HG02610 (cell line): ENCODE measurements around the gene BAIAP3.
"Not testable (repeated sequence)": the region's sequence is repeated elsewhere in the genome, so short reads cannot be mapped to it uniquely, and the experiment has no call there.

ENCODE experiments used
- ATAC-seq: cut with Tn5 transposase; IDR thresholded peaks from one replicate; pipeline ENCODE4 v1.9.1; 2021; ENCODE audit warnings: mild to moderate bottlenecking, moderate library complexity; ENCODE audit not compliant: unreplicated experiment

Gene BAIAP3

GRCh38 chr16:1333149-1333812 lies at the start of gene BAIAP3:
TSS of gene BAIAP3 (plus strand) at chr16:1333645. CDS start at chr16:1338550, 4,905 bp downstream.
- ATAC-seq: no peak

DNA sequence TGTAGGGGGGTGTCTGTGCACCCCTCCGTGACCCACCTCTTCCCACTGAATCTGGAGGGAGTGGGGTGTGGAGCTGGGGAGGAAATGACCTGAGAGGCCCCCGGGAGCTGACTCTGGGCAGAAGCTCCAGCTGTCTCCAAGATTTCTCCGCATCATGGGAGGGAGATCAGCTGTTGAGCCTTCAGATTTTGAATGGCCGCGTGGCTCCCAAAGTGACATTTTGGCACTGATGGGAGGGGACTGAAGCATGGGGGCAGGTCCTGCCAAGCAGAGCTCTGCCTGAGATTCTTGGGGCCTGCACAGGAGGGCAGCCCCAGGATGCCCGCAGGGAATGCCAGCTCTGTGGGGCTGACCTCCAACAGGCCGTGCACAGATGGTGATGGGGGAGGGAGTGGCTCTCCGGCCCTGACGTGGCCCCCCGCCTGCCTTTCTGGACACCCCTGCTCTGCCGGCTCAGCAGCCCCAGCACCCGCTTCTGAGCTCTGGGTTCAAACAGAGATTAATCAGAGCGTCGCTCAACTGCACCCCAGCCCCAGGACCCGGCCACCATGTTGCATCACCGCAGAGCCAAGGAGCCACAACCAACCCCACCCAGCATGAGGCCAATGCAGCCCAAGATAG lies 49.3 kb upstream of the BAIAP3 start:
- ATAC-seq: no peak

- no peak for ATAC-seq
Observed at GRCh38 chr16:1285669-1286512, 47.6 kb upstream of the BAIAP3 start.

GRCh38 chr16:1286513-1287094 lies 46.8 kb upstream of the BAIAP3 start:
- no peak for ATAC-seq

DNA sequence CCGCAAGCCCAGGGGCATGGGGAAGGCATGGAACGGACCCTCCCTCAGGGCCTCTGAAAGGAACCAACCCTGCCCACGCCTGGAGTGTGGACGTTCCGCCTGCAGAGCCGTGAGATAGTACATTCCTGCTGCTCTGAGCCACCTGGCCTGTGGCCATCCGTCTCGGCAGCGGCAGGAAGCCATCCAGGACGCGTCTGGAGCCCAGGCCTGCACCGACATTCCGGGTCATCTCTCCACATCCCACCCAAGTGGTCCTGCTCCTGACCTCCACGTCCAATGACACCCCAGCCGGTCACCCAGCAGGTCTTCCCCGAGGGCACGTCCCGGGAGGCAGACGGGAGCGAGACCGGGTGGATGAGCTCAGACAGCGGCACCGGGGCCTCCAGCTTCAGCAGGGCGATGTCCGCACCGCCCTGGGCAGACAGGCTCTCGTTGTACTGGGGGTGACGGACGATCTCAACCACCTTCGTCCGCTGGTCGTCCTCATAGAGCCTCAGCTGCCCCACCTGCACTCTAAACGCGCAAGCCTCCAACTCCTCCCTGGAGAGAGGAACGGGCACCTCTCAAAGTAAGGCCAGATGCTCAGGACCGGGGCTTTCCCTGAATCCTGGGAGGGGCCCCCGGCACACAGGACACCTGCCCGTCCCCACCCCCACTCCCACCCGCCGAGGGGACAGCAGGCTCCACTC lies 45.3 kb upstream of the BAIAP3 start:
- ATAC-seq: no peak

GRCh38 chr16:1288813-1289476 lies 44.5 kb upstream of the BAIAP3 start:
- no peak for ATAC-seq

- ATAC-seq: no peak
Observed at GRCh38 chr16:1289477-1289866, 44.0 kb upstream of the BAIAP3 start.

DNA sequence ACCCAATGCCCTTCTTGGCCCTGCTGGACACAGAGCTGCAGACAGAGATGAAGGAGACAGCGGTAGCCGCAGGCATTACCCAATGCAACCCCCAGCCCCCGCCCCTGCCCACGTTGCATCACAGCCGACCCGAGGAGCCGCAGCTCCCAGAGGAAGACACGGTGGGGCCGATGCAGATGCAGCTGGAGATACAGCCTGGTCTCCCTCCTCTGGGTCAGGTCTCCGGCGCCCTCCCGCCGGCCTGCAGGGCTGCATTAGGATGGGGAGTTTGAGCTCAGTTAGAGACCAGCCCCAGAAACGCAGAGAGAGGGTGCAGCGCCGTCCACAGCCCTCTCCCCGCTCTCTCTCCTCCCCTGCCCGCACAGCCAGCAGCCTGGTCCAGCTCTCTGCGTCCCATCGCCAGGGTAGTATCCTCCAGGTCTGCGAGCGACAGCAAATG lies 43.4 kb upstream of the BAIAP3 start:
- no peak for ATAC-seq

DNA sequence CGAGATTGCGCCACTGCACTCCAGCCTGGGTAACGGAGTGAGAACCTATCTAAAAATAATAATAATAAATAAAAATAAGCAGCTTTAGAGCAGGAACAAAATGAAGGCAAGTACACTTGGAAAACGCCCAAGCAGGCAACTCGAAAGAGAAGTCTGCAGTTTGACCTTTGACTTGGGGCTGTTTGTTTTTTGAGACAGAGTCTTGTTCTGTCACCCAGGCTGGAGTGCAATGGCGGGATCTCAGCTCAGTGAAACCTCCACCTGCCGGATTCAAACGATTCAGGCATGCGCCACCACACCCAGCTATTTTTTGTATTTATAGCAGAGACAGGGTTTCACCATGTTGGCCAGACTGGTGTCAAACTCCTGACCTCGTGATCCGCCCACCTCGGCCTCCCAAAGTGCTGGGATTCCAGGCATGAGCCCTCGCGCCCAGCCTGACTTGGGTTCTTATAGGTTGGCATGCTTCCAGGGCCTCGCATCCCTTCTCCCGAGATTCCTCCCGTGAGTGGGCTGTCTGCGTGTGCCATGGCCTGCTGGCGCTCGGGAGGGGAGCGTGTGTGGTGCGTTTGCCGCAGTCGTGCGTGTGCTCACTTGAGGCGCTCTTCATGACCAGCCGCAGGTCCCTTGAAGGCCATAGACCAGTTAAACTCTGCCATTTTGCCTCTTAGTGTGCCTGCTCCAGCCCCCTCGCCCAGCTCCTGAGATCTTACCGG lies 42.4 kb upstream of the BAIAP3 start:
- no peak for ATAC-seq

DNA sequence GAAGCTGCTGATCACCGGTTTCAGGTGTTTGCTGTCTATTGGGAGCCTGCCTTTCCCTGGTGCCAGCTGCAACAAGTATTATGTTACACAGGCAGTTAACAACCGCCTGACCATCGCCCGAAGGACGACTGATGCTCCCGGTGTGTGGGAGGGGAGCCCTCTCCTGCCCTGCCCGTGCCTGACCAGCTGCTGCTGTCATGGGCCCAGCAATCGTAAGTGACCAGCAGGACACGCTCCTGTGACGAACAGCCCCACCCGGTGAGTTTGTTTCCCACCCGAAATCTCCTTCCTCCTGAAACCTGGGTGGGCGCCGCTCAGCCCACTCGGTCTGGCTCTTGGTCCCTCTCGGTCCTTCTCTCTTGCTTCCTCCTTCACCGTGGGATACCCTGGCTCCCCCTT lies 41.9 kb upstream of the BAIAP3 start:
- ATAC-seq: no peak

- not testable (repeated sequence) for ATAC-seq
Observed at GRCh38 chr16:1292208-1292607, 41.2 kb upstream of the BAIAP3 start.

GRCh38 chr16:1292808-1293207 lies 40.6 kb upstream of the BAIAP3 start:
- ATAC-seq: not testable (repeated sequence)

GRCh38 chr16:1293921-1294656 lies 39.4 kb upstream of the BAIAP3 start:
- no peak for ATAC-seq

- no peak for ATAC-seq
Observed at GRCh38 chr16:1295465-1295864, 38.0 kb upstream of the BAIAP3 start.

GRCh38 chr16:1296688-1297017 lies 36.8 kb upstream of the BAIAP3 start:
- not testable (repeated sequence) for ATAC-seq

- ATAC-seq: no peak
Observed at GRCh38 chr16:1297018-1297696, 36.3 kb upstream of the BAIAP3 start.

- no peak for ATAC-seq
Observed at GRCh38 chr16:1298406-1298805, 35.0 kb upstream of the BAIAP3 start.

DNA sequence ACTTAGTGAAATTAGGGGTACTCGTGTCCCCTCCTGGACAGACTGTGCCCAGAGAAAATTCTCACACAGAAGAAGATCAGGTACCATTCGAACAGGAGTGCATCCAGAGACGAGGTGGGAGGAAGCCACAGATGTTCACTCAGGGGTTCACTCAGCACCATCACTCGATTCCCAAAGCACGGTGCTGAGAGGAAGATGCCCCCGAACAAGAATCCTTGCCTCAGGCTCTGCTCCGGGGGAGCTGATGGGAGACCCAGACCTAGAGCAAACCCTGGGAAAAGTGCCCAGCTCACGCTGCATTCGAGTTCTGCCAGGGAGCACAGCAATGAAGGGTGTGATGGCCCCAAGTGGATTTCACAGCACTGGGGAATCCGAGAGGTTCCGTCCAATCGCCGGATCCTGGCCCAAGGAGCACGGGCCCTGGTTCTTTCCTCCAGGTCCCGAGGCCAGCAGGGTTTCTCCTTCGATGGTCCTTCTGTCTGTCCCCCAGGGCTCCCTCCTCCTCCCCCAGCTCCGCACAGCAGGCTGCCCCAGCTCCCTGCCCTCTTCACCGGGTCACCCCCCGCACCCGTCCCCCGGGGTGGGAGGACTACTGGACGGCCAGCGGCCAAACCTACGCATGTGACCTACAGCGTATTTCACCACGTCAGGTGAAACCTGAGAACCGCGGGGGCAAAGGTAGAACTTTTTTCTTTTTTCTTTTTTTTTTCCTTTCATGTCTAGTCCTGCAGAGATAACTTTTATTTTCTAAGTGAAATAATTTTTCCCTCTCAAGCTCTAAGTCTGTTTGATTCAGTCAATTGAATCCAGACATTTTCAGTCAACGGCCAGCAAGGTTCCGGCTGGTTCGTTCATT lies 34.2 kb upstream of the BAIAP3 start:
- ATAC-seq: no peak
